IPS-NIHi7 (cell line): ENCODE data around the gene TXNDC11.

ENCODE experiments used
- DNase-seq: peaks from one replicate; pipeline ENCODE4 v3.0.0; 2012; ENCODE audit warnings: mixed read lengths; ENCODE audit errors: extremely low spot score

Gene TXNDC11

GRCh38 chr16:11750056-11750455 lies 7.4 kb upstream of the TXNDC11 start:
- no peak for DNase-seq

GRCh38 chr16:11748404-11749254 lies 6.0 kb upstream of the TXNDC11 start:
- DNase-seq, result peak; percentile 23

- no peak for DNase-seq
Observed at GRCh38 chr16:11747949-11748403, 5.3 kb upstream of the TXNDC11 start.

- no peak for DNase-seq
Observed at GRCh38 chr16:11744075-11744470, 1.4 kb upstream of the TXNDC11 start.

- no peak for DNase-seq
Observed at GRCh38 chr16:11743308-11744074, 834 bp upstream of the TXNDC11 start.

- DNase-seq, result peak; percentile 63
Observed at GRCh38 chr16:11742093-11742535, 543 bp downstream of the TXNDC11 start.

- no peak for DNase-seq
Observed at GRCh38 chr16:11740567-11740966, 2.1 kb downstream of the TXNDC11 start.

GRCh38 chr16:11738742-11739544 lies 3.7 kb downstream of the TXNDC11 start:
- DNase-seq, result no peak

GRCh38 chr16:11737713-11738112 lies 4.9 kb downstream of the TXNDC11 start:
- DNase-seq, result no peak

GRCh38 chr16:11736903-11737302 lies 5.8 kb downstream of the TXNDC11 start:
- DNase-seq, result no peak

- no peak for DNase-seq
Observed at GRCh38 chr16:11735787-11736186, 6.9 kb downstream of the TXNDC11 start.

GRCh38 chr16:11734653-11735043 lies 8.0 kb downstream of the TXNDC11 start:
- DNase-seq, result no peak

GRCh38 chr16:11734025-11734652 lies 8.5 kb downstream of the TXNDC11 start:
- DNase-seq, result no peak

GRCh38 chr16:11731222-11731621 lies 11.4 kb downstream of the TXNDC11 start:
- no peak for DNase-seq

- no peak for DNase-seq
Observed at GRCh38 chr16:11729787-11730186, 12.9 kb downstream of the TXNDC11 start.

GRCh38 chr16:11727796-11728543 lies 14.7 kb downstream of the TXNDC11 start:
- no peak for DNase-seq

- DNase-seq, result no peak
Observed at GRCh38 chr16:11726008-11726407, 16.6 kb downstream of the TXNDC11 start.

GRCh38 chr16:11725457-11725856 lies 17.2 kb downstream of the TXNDC11 start:
- DNase-seq, result no peak

- no peak for DNase-seq
Observed at GRCh38 chr16:11722468-11722808, 20.2 kb downstream of the TXNDC11 start.

GRCh38 chr16:11721781-11722467 lies 20.7 kb downstream of the TXNDC11 start:
- no peak for DNase-seq
